Neural progenitor cell (in vitro differentiated cells): Measurements from ENCODE around the gene SMYD2. TPM values are rescaled to one million over a fixed set of nuclear protein-coding genes. Genes with fewer than 3 reads are reported as not detected.

Experiments
- DNase-seq: peaks from one replicate; pipeline ENCODE4 v3.0.0-alpha.2; 2016; ENCODE audit warnings: low spot score
- H2AFZ ChIP-seq: fragments of 200-600 bp; sonication (generic); replicated peaks from 2 replicates; pipeline ENCODE4 v1.6.1; 2016; ENCODE audit warnings: antibody characterized with exemption
- H3F3A ChIP-seq: fragments of 200-600 bp; sonication (generic); 2 replicates; pipeline ENCODE4 v1.6.1; 2016; ENCODE audit warnings: antibody characterized with exemption, low read depth
- H3K27ac ChIP-seq: fragments of 200-600 bp; sonication (generic); 2 replicates; pipeline ENCODE4 v1.5.1; 2016; ENCODE audit warnings: mild to moderate bottlenecking
- H3K27me3 ChIP-seq: fragments of 200-600 bp; sonication (generic); 2 replicates; pipeline ENCODE4 v1.6.1; 2016; ENCODE audit warnings: mild to moderate bottlenecking, moderate library complexity
- H3K36me3 ChIP-seq: fragments of 200-600 bp; sonication (generic); 2 replicates; pipeline ENCODE4 v1.5.1; 2016
- H3K4me1 ChIP-seq: fragments of 200-600 bp; sonication (generic); 2 replicates; pipeline ENCODE4 v1.6.1; 2016; ENCODE audit warnings: mixed run types
- H3K4me2 ChIP-seq: fragments of 200-600 bp; sonication (generic); 2 replicates; pipeline ENCODE4 v1.6.1; 2016
- H3K4me3 ChIP-seq: fragments of 200-600 bp; sonication (generic); 2 replicates; pipeline ENCODE4 v1.5.1; 2016
- H3K79me2 ChIP-seq: fragments of 200-600 bp; sonication (generic); 2 replicates; pipeline ENCODE4 v1.6.1; 2016; ENCODE audit warnings: low read depth
- H3K9ac ChIP-seq: fragments of 200-600 bp; sonication (generic); 2 replicates; pipeline ENCODE4 v1.6.1; 2016
- H3K9me3 ChIP-seq: fragments of 200-600 bp; sonication (generic); 2 replicates; pipeline ENCODE4 v1.5.1; 2016; ENCODE audit warnings: low read depth
- H4K20me1 ChIP-seq: fragments of 200-600 bp; sonication (generic); 2 replicates; pipeline ENCODE4 v1.6.1; 2016; ENCODE audit warnings: low read depth
- H3K27ac Mint-ChIP-seq: 3 replicates; pipeline ENCODE4 v1.8.0; 2021; ENCODE audit warnings: mixed read lengths
- H3K27me3 Mint-ChIP-seq: 2 replicates; pipeline ENCODE4 v1.8.0; 2022; ENCODE audit warnings: low read depth, mild to moderate bottlenecking, inconsistent platforms, moderate library complexity, mixed read lengths; ENCODE audit not compliant: insufficient read depth
- H3K36me3 Mint-ChIP-seq: 3 replicates; pipeline ENCODE4 v1.8.0; 2021; ENCODE audit warnings: mixed read lengths
- H3K4me1 Mint-ChIP-seq: 3 replicates; pipeline ENCODE4 v1.8.0; 2021; ENCODE audit warnings: mixed read lengths
- H3K4me3 Mint-ChIP-seq: 3 replicates; pipeline ENCODE4 v1.8.0; 2021; ENCODE audit warnings: mild to moderate bottlenecking, moderate library complexity, mixed read lengths
- H3K9me3 Mint-ChIP-seq: 3 replicates; pipeline ENCODE4 v1.8.0; 2020; ENCODE audit warnings: mixed read lengths
- EZH2 ChIP-seq: fragments of 200-600 bp; sonication (generic); IDR thresholded peaks from 2 replicates; pipeline ENCODE4 v1.6.1; 2017; ENCODE audit warnings: antibody characterized with exemption, mild to moderate bottlenecking, moderate library complexity
- EZH2phosphoT487 ChIP-seq: fragments of 200-600 bp; sonication (generic); IDR thresholded peaks from 2 replicates; pipeline ENCODE4 v1.6.1; 2017; ENCODE audit warnings: antibody characterized with exemption
- total RNA-seq: library from RNA; depleted of rRNA; stranded (reverse); fragments of >200 nt; gene quantifications from 2 replicates; pipeline ENCODE4 v1.2.3, GENCODE V29; 2015; ENCODE audit warnings: low replicate concordance
- TF ChIP-seq, protein P1 (sequence below): fragments of 200-600 bp; sonication (generic); IDR thresholded peaks from 2 replicates; pipeline ENCODE4 v1.5.1; 2017; ENCODE audit warnings: antibody characterized with exemption, mild to moderate bottlenecking

The SMYD2 gene
- total RNA-seq, 1 donor from 2014 or later: 20.5 TPM

DNA sequence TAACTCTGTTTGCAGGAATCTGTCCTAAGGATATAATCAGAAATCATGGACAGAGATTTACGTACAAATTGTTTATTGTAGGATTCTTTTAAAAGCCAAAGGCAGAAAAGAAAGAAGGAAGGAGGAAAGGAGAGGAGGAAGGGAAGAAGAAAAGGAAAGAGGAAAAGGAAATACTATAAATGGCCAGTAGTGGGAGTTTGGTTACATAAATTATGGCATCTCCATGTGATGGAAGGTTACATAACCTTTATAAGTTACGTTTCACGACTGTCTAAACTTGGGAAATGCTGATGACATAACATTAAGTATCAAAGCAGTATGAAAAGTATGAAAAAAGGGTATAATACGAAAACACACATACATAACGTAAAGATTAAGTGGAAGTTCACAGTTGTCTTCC is 39.0 kb downstream of the SMYD2 start:
- no peak for DNase-seq
- Histone ChIP-seq H3K9ac (no peak overlapping the region), H3K4me3 (no peak overlapping the region), H3K4me2 (no peak overlapping the region), H3F3A (no peaks in the 10 kb centered on the region), H4K20me1 (no peaks in the 10 kb centered on the region), H2AFZ (no peak overlapping the region), H3K4me1 (peaks cover 22% of the 10 kb centered on the region), H3K9me3 (no peaks in the 10 kb centered on the region), H3K27me3 (peaks cover 18% of the 10 kb centered on the region), H3K27ac (no peak overlapping the region), H3K36me3 (no peaks in the 10 kb centered on the region), H3K79me2 (no peaks in the 10 kb centered on the region)
- H3K27me3 Mint-ChIP-seq: peaks cover 3% of the 10 kb centered on the region
- no peak for TF ChIP-seq EZH2
- TF ChIP-seq, protein P1, sequence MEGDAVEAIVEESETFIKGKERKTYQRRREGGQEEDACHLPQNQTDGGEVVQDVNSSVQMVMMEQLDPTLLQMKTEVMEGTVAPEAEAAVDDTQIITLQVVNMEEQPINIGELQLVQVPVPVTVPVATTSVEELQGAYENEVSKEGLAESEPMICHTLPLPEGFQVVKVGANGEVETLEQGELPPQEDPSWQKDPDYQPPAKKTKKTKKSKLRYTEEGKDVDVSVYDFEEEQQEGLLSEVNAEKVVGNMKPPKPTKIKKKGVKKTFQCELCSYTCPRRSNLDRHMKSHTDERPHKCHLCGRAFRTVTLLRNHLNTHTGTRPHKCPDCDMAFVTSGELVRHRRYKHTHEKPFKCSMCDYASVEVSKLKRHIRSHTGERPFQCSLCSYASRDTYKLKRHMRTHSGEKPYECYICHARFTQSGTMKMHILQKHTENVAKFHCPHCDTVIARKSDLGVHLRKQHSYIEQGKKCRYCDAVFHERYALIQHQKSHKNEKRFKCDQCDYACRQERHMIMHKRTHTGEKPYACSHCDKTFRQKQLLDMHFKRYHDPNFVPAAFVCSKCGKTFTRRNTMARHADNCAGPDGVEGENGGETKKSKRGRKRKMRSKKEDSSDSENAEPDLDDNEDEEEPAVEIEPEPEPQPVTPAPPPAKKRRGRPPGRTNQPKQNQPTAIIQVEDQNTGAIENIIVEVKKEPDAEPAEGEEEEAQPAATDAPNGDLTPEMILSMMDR: peak; percentile 22
- peaks cover 29% of the 10 kb centered on the region for H3K4me1 Mint-ChIP-seq
- H3K9me3 Mint-ChIP-seq: no peaks in the 10 kb centered on the region
- H3K36me3 Mint-ChIP-seq: peaks cover 15% of the 10 kb centered on the region
- H3K27ac Mint-ChIP-seq: no peak overlapping the region
- no peak overlapping the region for H3K4me3 Mint-ChIP-seq

DNA sequence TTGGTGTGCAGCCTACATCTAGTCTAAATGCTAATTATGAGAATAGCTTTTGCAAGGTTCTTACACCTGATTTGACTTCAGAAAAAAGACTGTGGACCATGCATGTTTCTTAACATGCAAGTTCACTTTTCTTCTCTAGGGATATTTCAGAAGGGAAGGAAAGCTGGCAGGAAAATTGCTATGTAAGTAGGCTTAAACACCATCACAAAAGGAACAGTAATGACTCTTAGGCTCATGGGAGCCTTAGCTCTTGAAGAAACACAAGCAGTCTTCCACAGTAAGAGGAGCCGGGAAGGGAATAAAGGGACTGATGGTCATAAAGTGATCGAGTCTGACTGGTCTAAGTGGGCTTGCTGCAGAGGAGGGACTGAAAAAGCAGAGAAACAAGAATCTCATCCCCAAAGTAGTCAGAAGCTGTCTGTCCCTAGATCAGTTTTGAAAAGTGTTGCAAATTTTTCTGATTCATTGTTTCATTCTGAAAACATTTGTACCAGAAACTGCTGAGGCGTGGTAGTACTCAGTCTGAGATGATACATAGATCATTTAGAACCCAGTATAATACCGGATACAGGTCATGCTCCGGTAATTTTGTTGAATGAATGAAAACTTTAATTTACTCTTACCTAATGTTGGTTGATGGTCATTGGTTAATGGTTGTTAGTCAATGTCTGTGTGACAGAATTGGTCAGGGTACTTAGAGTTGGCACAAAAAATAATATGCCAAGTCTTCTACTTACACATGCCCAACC is 40.9 kb downstream of the SMYD2 start:
- Histone ChIP-seq H3K4me1 (peaks cover 16% of the 10 kb centered on the region), H3K27ac (no peak overlapping the region)
- no peak for DNase-seq

GRCh38 chr1:214324896-214325800 is 44.2 kb downstream of the SMYD2 start:
- no peaks in the 10 kb centered on the region for H3K79me2 ChIP-seq
- no peak overlapping the region for H3K9ac ChIP-seq
- no peaks in the 10 kb centered on the region for H3K9me3 ChIP-seq
- no peaks in the 10 kb centered on the region for H4K20me1 ChIP-seq
- no peak overlapping the region for H3K4me3 Mint-ChIP-seq
- no peaks in the 10 kb centered on the region for H3K9me3 Mint-ChIP-seq
- no peaks in the 10 kb centered on the region for H3K27me3 ChIP-seq
- TF ChIP-seq, protein P1: no peak
- no peak for TF ChIP-seq EZH2phosphoT487
- H2AFZ ChIP-seq: no peak overlapping the region
- H3K4me1 ChIP-seq: no peaks in the 10 kb centered on the region
- H3K4me3 ChIP-seq: no peak overlapping the region
- peaks cover 7% of the 10 kb centered on the region for H3K4me1 Mint-ChIP-seq
- no peaks in the 10 kb centered on the region for H3F3A ChIP-seq
- H3K4me2 ChIP-seq: no peak overlapping the region
- H3K27ac Mint-ChIP-seq: no peak overlapping the region
- H3K27me3 Mint-ChIP-seq: no peaks in the 10 kb centered on the region
- H3K36me3 Mint-ChIP-seq: peaks cover 3% of the 10 kb centered on the region
- no peak for DNase-seq
- H3K27ac ChIP-seq: no peak overlapping the region
- H3K36me3 ChIP-seq: no peaks in the 10 kb centered on the region

More for the DNA sequence above, 40.9 kb downstream of the SMYD2 start:
- Mint-ChIP-seq H3K4me1 (peaks cover 24% of the 10 kb centered on the region), H3K27ac (no peak overlapping the region), H3K9me3 (no peaks in the 10 kb centered on the region), H3K36me3 (peaks cover 14% of the 10 kb centered on the region), H3K4me3 (no peak overlapping the region), H3K27me3 (peaks cover 3% of the 10 kb centered on the region)
- H3K4me2 ChIP-seq: no peak overlapping the region
- no peak overlapping the region for H3K4me3 ChIP-seq
- peaks cover 17% of the 10 kb centered on the region for H3K27me3 ChIP-seq
- no peaks in the 10 kb centered on the region for H3K36me3 ChIP-seq
- TF ChIP-seq EZH2phosphoT487: no peak
- TF ChIP-seq, protein P1: no peak
- no peak for TF ChIP-seq EZH2
- H3K79me2 ChIP-seq: no peaks in the 10 kb centered on the region
- no peaks in the 10 kb centered on the region for H4K20me1 ChIP-seq
- no peaks in the 10 kb centered on the region for H3F3A ChIP-seq
- H3K9me3 ChIP-seq: no peaks in the 10 kb centered on the region
- H2AFZ ChIP-seq: no peak overlapping the region
- no peak overlapping the region for H3K9ac ChIP-seq
